Measurements from ENCODE around the gene ZNF846.

ZNF846 gene

DNA sequence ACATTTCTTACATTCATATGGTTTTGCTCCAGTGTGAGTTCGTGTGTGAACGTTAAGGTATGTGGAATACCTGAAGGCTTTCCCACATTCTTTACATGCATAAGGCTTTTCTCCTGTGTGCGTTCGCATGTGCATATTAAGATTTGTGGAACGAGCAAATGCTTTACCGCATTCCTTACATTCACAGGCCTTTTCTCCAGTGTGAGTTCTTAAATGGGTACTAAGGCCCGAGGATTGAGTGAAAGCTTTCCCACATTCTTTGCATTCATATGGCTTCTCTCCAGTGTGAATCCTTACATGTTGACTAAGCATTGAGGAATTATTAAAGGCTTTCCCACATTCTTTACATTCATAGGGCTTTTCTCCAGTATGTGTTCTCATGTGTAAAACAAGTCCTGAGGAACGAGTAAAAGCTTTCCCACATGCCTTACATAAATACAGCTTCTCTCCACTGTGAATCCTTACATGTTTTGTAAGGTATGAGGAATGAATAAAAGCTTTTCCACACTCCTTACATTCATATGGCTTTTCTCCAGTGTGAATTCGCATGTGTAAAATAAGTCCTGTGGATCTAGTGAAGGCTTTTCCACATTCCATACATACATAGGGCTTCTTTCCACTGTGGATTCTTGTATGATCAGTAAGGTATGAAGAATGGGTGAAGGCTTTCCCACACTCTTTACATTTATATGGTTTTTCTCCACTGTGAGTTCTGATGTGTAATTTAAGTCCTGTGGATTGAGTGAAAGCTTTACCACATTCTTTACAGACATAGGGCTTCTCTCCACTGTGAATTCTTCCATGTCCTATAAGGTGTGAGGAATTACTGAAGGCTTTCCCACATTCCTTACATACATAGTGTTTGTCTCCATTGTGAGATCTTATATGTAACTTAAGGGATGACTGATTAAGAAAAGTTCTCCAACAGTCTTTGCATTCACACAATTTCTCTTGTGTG is 10.7 kb downstream of the ZNF846 start:
- TF ChIP-seq, protein P1, sequence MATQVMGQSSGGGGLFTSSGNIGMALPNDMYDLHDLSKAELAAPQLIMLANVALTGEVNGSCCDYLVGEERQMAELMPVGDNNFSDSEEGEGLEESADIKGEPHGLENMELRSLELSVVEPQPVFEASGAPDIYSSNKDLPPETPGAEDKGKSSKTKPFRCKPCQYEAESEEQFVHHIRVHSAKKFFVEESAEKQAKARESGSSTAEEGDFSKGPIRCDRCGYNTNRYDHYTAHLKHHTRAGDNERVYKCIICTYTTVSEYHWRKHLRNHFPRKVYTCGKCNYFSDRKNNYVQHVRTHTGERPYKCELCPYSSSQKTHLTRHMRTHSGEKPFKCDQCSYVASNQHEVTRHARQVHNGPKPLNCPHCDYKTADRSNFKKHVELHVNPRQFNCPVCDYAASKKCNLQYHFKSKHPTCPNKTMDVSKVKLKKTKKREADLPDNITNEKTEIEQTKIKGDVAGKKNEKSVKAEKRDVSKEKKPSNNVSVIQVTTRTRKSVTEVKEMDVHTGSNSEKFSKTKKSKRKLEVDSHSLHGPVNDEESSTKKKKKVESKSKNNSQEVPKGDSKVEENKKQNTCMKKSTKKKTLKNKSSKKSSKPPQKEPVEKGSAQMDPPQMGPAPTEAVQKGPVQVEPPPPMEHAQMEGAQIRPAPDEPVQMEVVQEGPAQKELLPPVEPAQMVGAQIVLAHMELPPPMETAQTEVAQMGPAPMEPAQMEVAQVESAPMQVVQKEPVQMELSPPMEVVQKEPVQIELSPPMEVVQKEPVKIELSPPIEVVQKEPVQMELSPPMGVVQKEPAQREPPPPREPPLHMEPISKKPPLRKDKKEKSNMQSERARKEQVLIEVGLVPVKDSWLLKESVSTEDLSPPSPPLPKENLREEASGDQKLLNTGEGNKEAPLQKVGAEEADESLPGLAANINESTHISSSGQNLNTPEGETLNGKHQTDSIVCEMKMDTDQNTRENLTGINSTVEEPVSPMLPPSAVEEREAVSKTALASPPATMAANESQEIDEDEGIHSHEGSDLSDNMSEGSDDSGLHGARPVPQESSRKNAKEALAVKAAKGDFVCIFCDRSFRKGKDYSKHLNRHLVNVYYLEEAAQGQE (IDR thresholded peaks at IDR 0.05; ENCODE audit: insufficient read depth in 1 of 2, low read depth in 2 of 2, low read length in 2 of 2), result no peak
- TF ChIP-seq TAF1 (IDR thresholded peaks at IDR 0.05; ENCODE audit: borderline replicate concordance, insufficient read depth, low read length) (no peak), POLR2AphosphoS5 (IDR thresholded peaks at IDR 0.05; ENCODE audit: low read depth, low read length) (no peak), FOXP2 (optimal IDR thresholded peaks at IDR 0.05; ENCODE audit: borderline replicate concordance, extremely low read depth, extremely low read length, insufficient read depth) (no peak)

DNA sequence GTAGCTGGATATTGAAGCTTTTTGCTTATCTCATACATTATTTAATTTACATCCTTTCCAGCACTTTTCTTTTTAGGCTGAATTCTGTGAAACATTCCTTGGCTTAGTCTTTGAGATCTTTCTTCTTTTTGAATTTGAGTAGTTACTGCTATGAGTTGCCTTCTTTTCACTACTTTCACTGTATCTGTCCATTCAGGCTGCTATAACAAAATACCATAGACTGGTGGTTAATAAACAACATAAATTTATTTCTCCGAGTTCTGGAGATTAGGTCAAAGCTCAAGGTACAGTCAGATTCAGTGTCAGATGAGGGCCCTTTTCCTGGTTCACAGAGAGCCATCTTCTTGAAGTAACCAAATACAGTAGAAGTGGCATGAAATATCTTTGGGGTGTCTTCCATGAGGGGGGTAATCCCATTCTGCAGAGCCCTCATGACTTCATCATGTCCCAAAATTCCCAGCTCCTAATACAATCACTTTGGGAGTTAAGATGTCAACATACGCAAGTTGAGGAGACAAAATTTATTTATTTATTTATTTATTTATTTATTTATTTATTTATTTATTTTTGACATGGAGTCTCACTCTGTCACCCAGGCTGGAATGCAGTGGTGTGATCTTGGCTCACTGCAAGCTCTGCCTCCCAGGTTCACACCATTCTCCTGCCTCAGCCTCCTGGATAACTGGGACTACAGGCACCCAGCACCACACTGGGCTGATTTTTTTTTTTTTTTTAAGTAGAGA is 15.7 kb downstream of the ZNF846 start:
- TF ChIP-seq FOXP2 (optimal IDR thresholded peaks at IDR 0.05; ENCODE audit: borderline replicate concordance, extremely low read depth, extremely low read length, insufficient read depth) (no peak), POLR2AphosphoS5 (IDR thresholded peaks at IDR 0.05; ENCODE audit: low read depth, low read length) (no peak), TAF1 (IDR thresholded peaks at IDR 0.05; ENCODE audit: borderline replicate concordance, insufficient read depth, low read length) (no peak), SIN3A (IDR thresholded peaks at IDR 0.05; ENCODE audit: borderline replicate concordance, insufficient read depth, low read length) (no peak)
- TF ChIP-seq, protein P1 (IDR thresholded peaks at IDR 0.05; ENCODE audit: insufficient read depth in 1 of 2, low read depth in 2 of 2, low read length in 2 of 2), result no peak

DNA sequence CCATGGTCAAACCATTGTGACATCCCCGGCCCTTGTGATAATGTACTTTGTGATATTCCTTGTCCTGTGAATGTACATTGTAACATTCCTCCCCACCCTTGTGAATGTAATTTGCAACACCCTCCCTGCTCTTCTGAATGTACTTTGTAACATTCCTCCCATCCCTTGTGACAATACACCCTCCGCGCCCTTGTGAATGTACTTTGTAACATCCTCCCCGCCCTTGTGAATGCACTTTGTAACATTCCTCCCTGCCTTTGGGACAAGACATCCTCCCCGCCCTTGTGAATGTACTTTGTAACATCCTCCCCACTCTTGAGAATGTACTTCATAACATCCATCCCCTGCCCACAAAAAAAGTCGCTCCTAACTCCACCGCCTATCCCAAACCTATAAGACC is 17.1 kb downstream of the ZNF846 start:
- TF ChIP-seq SIN3A (IDR thresholded peaks at IDR 0.05; ENCODE audit: borderline replicate concordance, insufficient read depth, low read length) (no peak), FOXP2 (optimal IDR thresholded peaks at IDR 0.05; ENCODE audit: borderline replicate concordance, extremely low read depth, extremely low read length, insufficient read depth) (no peak), POLR2AphosphoS5 (IDR thresholded peaks at IDR 0.05; ENCODE audit: low read depth, low read length) (no peak), TAF1 (IDR thresholded peaks at IDR 0.05; ENCODE audit: borderline replicate concordance, insufficient read depth, low read length) (no peak)
- TF ChIP-seq, protein P1 (IDR thresholded peaks at IDR 0.05; ENCODE audit: insufficient read depth in 1 of 2, low read depth in 2 of 2, low read length in 2 of 2), result no peak

DNA sequence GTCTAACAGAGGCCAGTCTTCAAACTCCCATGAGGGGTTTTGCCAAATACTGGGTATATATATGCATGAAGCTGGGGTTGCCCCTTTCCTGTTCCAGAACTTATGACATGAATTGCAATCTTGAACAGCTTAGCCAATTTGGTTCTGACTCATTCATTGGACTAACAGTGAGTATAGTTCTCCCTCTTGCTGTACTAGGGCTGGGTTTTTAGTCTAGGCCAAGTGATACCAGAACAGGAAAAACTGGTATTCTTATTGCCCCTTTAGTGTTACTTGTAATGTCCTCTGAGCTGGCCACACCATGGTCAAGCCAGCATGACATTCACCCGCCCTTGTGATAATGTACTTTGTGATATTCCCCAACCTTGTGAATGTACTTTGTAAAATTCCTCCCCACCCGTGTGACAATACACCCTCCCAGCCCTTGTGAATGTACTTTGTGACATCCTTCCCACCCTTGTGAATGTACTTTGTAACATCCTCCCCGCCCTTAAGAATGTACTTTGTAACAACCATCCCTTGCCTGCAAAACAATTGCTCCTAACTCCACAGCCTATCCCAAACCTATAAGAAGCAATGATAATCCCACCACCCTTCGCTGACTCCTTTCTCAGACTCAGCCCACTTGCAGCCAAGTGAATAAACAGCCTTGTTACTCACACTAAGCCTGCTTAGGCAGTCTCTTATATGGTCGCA is 26.9 kb downstream of the ZNF846 start:
- TF ChIP-seq TAF1 (IDR thresholded peaks at IDR 0.05; ENCODE audit: borderline replicate concordance, insufficient read depth, low read length) (no peak), SIN3A (IDR thresholded peaks at IDR 0.05; ENCODE audit: borderline replicate concordance, insufficient read depth, low read length) (no peak), FOXP2 (optimal IDR thresholded peaks at IDR 0.05; ENCODE audit: borderline replicate concordance, extremely low read depth, extremely low read length, insufficient read depth) (no peak), POLR2AphosphoS5 (IDR thresholded peaks at IDR 0.05; ENCODE audit: low read depth, low read length) (no peak)
- TF ChIP-seq, protein P1 (IDR thresholded peaks at IDR 0.05; ENCODE audit: insufficient read depth in 1 of 2, low read depth in 2 of 2, low read length in 2 of 2), result no peak

Measured in PFSK-1 (cell line).